GM12872 (cell line): ENCODE measurements around the gene PTCHD1.

Source experiments
- CTCF ChIP-seq: IDR thresholded peaks from 3 replicates; pipeline ENCODE4 v1.5.1; 2011; ENCODE audit warnings: low read depth, mild to moderate bottlenecking, low read length, moderate library complexity; ENCODE audit not compliant: insufficient read depth

The PTCHD1 gene

GRCh38 chrX:23334848-23335599, at the start of gene PTCHD1:
TSS of gene PTCHD1 (plus strand) at chrX:23334849. CDS start at chrX:23334876, 27 bp downstream.
- no peak for TF ChIP-seq CTCF

GRCh38 chrX:23286731-23287130, 47.9 kb upstream of the PTCHD1 start:
- TF ChIP-seq CTCF = no peak

- TF ChIP-seq CTCF = no peak
Measured at GRCh38 chrX:23287191-23287725, 47.4 kb upstream of the PTCHD1 start.

GRCh38 chrX:23292354-23292987, 42.2 kb upstream of the PTCHD1 start:
- no peak for TF ChIP-seq CTCF

- no peak for TF ChIP-seq CTCF
Measured at GRCh38 chrX:23292988-23293651, 41.5 kb upstream of the PTCHD1 start.

- no peak for TF ChIP-seq CTCF
Measured at GRCh38 chrX:23304881-23305280, 29.8 kb upstream of the PTCHD1 start.

GRCh38 chrX:23311731-23312130, 22.9 kb upstream of the PTCHD1 start:
- no peak for TF ChIP-seq CTCF
